ENCODE data around the gene PARD3B.

Gene PARD3B

DNA sequence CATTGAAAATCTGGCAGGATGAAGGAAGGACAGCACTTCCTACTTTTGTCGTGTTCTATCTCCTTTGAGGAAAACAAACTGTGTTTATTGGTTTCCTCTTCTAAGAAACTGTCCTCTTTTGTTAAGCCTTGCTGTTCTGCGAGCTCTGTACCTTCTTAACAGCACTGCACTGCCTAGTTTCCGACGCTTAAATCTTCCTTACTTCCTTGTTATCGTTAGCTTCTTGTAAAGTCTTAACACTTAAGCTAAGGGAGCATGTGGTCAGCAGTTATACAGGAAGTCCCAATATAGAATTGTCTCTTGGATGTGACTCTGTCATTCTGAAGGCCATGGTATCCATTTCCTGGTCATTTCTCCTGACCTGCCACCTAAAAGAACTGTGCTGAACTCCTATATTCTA is 584.3 kb downstream of the PARD3B start:
- no peak for DNase-seq (ENCODE audit: low read depth in 2 of 2)

GRCh38 chr2:205130111-205130829 is 585.0 kb downstream of the PARD3B start:
- no peak for DNase-seq (ENCODE audit: low read depth in 2 of 2)

DNA sequence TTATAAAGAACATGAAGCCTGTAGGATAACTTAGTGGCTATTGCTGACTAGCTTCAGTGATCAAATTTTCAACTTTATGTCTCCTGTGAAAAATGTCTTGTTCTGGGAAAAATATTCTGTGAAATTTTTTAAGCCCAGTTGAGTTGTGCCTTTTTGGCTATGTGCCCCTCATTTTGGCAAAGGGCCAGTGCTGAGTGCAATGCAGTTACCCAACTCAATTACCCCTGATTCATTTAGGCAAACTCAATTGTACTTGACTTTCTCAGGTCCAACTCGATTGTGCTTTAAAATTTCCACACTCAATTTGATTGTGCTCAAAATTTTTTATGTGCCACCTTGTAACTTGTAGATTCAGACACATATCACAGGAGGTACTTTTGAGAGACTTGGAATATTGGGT is 588.3 kb downstream of the PARD3B start:
- no peak for DNase-seq (ENCODE audit: low read depth in 2 of 2)

DNA sequence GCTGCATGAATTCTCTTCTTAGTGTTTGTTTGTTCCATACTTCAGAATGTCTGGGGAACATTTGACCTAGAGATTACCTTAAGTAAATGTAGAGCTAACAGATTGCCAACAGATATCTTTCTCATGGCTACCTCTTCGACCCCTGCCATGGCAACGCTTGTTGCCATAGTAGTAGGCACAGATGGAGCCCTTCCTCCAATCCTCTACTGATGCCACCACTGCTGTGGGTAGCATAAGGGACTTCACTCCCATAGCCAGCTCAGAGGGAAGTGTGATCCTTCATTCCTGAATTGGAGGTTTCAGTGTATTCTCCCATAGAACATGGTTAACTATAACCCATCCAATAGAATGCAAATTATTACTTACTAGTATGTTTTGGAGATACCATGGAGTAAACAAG is 593.5 kb downstream of the PARD3B start:
- DNase-seq (ENCODE audit: low read depth in 2 of 2), result no peak

DNA sequence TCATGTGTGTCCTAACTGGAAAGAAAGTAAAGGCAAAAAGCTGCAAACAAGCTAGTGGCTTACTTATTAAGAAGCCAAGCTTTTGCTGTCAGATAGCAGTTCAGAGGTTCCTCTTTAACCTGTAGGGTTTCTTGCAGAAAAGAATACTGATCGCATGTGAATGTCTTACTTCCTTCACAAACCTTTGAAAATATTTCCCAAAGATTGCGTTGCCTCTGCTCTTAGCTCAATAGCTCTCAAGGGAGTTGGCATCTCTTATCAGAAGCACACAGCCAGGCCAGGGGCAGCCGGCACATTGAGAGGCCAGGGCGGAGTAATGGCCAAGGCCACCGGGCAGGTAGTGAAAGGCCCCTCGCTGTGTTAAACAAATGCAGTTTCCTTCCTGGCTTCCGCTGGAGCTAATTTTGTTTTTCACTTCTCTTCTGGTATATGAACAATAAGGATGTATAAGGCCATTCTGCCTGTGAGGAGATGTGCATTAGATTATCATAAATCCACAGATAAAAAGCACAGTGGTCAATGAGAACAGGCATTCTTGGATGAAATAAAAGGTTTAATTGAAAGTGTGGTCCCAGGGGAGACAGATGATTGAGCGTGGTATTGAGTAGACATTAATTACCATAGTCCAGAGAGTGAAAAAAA is 594.7 kb downstream of the PARD3B start:
- no peak for DNase-seq (ENCODE audit: low read depth in 2 of 2)

DNA sequence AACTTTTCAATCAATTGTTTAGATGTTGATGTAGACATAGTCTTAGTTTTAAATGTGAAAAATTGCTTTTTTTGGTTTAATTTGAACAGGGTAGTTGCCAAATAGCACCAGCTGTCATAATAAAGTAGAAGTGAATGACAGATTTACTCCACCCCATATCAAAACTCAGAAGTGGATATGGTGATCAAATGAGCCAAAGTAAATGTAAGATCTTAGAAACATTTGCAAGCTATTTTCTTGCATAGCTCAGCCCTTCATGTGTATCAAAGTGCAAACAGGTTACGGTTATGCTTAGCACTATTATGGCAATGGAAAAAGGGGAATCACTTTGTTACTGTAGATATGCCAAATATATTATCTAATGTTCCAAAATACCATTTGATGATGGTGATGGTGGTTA is 596.1 kb downstream of the PARD3B start:
- DNase-seq (ENCODE audit: low read depth in 2 of 2), result no peak

GRCh38 chr2:205145888-205146287 is 600.6 kb downstream of the PARD3B start:
- DNase-seq (ENCODE audit: low read depth in 2 of 2), result no peak

- no peak for DNase-seq (ENCODE audit: low read depth in 2 of 2)
Observed at GRCh38 chr2:205148755-205149154, 603.5 kb downstream of the PARD3B start.

- DNase-seq (ENCODE audit: low read depth in 2 of 2), result no peak
Observed at GRCh38 chr2:205156457-205156856, 611.2 kb downstream of the PARD3B start.

GRCh38 chr2:205158404-205158803 is 613.1 kb downstream of the PARD3B start:
- no peak for DNase-seq (ENCODE audit: low read depth in 2 of 2)

DNA sequence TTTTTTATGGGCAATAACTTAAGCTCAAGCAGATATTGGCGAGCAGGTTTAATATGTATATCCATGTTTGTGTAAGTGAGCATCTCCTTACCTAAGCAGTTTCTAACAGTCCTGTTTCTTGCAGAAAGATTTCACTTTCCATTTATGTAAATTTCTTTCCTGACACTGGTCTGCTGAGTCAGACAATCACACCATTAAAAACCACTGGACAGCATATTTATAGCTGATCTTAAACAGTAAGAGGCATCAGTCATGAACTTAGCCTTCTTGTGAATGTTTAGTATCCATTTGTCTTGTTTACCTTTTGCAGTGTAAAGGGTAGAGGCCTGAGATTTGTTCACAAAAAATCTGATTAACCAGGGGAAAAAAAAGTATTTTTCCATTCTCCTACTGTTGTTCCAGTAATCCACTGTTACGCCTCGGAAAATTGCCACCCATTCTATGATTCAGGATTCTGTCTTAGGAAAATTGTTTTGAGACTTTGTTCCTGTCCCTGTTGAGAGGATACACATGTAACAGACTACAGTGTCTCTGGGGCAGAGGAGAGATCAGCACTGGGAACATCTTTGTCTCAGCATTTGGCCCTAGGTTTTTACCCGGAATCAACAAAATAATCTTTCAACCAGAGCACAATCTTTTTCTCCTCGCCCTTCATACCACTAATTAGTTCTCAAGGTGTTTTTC is 616.0 kb downstream of the PARD3B start:
- DNase-seq (ENCODE audit: low read depth in 2 of 2), result no peak

DNA sequence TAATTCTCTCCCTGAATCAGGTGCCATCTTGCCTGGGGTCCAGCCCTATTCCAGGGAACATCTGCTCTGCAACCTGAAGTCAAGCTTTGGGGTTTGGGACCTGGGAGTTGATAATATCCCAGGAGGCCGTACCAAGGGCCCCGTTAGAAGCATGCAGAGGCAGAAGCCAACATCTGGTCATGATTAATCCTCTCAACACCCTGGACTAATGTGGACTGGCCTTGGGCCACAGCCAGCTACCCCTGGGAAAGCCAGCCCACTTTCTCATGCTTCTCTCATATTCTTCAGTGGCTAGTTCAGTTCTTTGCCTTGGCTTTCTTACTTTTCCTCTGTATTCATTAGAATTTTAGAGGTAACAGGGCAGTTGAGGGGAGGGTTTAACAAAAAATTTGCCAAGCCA is 621.5 kb downstream of the PARD3B start:
- DNase-seq (ENCODE audit: low read depth in 2 of 2), result no peak

DNA sequence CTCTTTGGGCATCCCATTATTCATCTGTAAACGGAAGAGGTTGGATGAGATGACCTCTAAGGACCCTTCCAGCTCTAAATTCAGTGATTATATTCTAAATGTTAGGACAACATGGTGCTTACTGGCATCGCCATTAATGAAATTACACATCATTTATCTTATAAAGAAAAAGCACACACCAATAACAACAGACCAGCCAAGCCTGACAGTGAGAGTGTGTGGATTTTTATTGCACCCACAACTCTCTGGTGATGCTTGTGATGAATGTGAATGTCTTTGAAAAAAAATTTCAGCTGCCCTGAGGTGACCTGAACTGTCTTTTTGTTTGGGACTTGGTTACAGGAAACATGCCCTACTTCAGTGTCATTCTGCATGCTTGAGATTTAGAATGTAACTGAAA is 623.7 kb downstream of the PARD3B start:
- DNase-seq (ENCODE audit: low read depth in 2 of 2), result no peak

DNA sequence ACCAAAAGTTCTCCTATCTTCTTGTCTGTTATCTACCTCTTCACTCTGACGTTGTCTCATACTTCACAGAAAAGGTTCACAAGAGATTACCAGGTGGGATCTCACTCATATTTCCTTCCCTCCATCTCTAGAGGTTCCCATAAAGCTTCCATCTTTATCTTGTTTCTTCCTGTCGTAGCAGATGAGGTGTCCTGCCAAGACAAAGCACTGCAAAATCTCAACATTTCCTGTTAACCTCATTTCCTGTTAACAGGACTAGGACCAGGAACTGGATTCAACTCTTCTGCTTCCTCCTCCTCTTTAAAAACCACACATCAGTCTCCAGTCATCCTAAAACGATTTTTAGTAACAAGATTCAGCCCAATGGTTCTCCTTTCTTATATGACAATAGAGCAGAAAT is 624.2 kb downstream of the PARD3B start:
- DNase-seq (ENCODE audit: low read depth in 2 of 2), result no peak

- no peak for DNase-seq (ENCODE audit: low read depth in 2 of 2)
Observed at GRCh38 chr2:205170399-205170798, 625.1 kb downstream of the PARD3B start.

- no peak for DNase-seq (ENCODE audit: low read depth in 2 of 2)
Observed at GRCh38 chr2:205171261-205171940, 626.1 kb downstream of the PARD3B start.

DNA sequence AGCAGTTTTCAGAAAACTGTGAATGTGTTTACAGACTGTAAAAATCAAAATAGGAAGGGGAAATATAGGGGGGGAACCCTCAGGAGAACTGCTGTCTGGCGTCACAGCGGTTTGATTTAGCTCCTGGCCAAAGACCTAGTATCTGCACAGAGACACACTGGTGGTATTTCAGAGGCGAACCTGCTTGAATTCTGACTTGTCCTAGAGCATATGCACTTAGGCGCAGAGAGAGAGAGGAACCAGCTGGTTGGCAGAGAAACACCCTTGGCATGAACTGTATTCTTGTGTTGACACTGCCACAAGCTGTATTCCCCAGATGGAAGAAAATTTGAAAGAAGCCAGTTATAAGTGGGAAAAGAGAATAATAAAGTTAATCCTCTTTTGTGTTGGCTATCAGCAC is 630.6 kb downstream of the PARD3B start:
- DNase-seq (ENCODE audit: low read depth in 2 of 2), result no peak

GRCh38 chr2:205176546-205176945 is 631.3 kb downstream of the PARD3B start:
- DNase-seq (ENCODE audit: low read depth in 2 of 2), result no peak

DNA sequence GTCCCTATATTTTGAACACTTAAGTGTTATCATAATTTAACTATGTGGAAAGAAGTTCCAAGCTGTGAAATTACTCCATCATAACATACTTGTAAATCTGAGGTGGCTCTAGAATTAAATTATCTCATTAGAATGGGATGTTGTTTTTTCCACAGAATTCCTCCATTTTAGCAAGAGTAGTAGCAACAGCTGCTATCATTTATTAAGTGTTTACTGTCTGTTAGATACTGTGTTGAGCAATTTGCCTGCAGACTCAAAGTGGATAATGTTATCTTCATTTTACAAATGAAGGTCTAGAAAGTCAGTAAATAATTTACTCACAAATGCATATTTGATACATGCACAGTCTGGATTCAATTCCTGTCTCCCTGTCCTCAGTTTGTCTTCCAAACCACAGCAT is 632.3 kb downstream of the PARD3B start:
- DNase-seq (ENCODE audit: low read depth in 2 of 2), result no peak

DNA sequence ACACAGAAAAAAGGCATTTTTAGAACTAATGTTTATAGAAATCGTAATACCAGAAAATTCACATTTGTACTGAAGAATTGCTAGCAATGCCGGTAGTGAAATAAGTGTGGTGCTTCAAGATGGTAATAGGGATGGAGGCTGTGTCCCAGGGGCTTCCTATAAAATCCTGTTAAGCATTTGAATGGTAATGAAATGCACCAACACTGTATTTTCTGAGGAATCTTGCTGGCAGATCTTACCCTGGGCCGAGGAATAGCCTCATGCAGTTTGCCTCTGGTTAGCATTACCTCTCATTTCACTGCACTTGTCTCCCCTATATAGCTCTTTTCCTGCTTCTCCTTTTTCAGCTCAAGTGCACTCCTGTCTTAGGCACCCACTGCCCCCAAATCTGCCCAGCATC is 635.5 kb downstream of the PARD3B start:
- no peak for DNase-seq (ENCODE audit: low read depth in 2 of 2)

DNA sequence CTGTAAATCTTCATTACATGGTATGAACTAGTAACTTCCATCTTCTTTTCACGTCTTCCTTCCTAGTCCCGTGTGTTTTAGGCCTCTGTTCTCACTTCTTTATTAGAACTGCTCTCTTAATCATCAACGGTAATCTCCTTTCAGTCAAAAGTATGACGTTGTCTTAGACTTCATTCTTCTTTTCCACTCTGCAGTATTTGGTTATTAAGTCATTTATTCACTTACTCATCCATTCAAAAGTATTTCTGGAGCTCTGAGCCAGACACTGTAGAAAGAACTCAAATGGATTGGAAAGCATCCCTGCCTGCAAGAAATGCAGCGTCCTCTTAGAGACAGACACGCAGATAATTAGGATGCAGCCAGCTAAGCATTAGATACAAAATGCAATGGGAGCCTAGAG is 642.5 kb downstream of the PARD3B start:
- no peak for DNase-seq (ENCODE audit: low read depth in 2 of 2)
